ENCODE measurements around the gene PRKCB.
"Not testable (repeated sequence)": the region's sequence is repeated elsewhere in the genome, so short reads cannot be mapped to it uniquely, and the experiment has no call there.

The PRKCB gene

DNA sequence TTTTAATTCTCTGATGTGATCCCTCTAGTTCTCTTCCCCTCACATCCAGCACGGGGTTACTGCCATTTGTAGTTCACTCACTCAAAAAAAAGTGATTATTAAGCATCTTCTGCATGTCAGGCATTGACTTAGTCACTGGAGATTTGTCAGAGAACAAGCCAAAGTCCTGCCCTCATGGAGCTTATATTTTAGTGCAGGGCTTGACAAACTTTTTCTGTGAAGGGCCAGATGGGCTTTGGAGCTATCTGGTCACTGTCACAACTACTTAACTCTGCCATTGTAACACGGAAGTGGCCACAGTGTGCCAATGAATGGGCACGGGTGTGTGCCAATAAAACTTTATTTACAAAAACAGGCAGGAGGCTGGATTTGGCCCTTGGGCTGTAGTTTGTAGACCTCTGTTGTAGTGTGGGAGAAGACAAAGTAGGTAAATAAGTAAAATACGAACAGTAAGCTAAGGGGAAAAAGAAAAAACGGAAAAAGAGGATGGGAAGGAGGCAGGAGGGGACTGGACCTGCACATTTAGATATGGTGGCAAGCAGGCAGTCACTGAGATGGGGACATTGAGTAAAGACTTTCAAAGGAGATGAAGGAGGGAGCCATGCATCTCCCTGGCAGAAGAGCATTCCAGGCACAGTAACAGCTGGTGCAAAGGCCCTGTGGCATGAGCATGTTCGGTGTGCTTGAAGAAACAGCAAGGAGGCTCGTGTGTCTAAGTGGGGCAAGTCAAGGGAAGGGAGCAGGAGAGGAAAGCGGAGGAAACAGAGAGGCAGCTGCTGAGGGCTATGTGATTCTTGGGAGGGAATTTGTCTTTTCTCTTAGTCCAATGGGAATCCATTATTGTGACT is 217.5 kb downstream of the PRKCB start:
- DNase-seq, result no peak

DNA sequence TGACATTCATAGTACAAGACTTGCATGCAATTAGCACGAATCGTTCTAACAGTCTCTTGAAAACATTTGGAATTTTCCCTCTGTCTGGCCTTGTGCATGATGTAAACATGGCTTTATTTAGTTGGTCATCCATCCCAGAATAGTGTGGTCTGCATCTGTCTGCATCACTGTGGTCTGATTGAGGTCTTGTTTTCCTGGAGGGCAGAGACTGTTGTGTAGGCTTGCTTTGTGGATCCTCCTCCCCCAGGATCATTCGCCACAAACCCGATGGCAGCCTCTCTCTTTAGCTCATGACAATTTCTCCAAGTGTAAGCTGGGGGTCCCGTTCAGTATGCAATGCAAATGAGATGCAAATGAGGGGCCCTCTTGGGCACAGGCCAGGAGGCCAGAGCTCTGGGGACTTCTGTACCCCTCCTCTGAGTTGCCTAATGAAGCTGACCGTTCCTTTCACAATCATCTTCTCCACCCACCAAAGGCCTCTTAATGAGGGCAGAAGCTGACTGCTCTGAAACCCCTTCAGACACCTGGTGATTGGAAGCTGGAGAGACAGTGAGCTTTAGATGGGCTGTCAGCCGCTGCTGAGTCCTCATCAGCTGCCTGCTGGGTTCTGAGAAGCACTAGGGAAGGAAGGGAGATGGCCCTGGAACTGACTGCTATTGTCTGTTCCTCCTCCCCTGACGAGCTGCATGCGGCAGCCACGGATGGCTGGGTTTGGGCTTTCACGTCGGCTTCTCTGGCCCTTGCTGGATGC is 219.1 kb downstream of the PRKCB start:
- no peak for DNase-seq

DNA sequence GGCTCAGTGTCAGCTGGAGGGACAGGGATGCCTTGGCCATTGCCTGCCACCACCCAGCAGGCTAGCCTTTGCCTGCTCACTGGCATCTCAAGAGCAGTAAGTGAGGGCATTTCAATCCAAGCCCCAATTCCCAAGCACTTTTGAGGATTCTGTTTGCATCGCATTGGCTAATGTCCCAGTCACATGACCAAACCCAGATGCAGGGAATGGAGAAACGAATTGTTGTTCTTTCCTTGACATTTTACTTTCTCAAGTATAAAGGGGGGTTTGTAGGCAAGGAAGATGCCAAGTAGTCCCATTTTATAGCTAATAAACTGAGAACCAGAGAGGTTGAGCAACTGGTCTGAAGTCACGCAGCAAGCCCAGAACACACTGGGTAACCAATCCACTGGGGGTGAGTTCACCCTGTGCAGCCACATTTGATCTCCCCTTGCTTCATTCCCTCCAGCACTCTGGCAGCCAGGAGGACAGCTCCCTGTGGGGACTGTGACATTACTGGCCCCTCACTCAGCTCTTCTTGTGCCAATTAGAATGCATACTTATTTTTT is 226.6 kb downstream of the PRKCB start:
- no peak for DNase-seq

DNA sequence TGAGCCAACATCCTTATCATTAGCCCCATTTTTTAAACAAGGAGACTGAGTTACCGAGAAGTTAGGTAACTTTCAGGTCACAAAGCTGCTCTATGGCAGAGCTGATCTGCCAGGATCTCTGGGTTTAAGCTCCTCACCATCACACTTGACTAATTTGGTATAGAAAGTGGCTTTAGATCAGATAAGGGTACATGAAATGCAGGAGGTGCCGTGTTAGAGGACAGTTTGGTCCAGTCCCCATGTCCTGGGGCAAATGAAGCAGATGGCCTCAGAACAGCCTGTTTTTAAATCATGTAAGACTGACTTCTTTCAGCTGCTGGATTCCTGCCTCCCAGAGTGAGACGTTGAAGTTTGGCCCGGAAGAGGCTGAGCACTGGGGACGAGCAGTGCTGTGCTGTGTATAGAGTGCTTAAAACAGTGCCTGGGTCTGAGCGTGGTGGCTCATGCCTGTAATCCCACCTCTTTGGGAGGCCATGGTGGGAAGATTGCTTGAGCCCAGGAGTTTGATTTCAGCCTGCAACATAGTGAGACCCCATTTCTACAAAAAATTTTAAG is 233.3 kb downstream of the PRKCB start:
- DNase-seq, result no peak

DNA sequence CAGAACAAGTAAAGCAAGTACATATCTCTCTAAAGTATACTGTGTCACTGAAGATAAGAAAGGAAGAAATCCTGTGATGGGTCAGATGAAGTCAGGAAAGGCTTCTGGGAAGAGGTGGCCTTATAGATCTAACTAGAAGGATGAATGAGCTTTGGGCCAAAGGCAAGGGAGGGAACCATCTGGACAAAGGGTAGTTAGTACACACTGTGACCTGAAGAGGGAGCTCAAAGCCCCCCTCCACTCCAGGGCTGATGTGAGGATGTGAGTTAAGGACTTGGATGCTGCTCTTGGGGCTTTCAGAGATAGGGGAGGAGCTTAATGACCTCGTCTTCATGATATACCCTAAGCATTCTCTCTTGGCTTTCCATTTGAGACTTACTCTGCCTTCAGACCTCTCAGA is 235.1 kb downstream of the PRKCB start:
- DNase-seq, result peak; percentile 29

DNA sequence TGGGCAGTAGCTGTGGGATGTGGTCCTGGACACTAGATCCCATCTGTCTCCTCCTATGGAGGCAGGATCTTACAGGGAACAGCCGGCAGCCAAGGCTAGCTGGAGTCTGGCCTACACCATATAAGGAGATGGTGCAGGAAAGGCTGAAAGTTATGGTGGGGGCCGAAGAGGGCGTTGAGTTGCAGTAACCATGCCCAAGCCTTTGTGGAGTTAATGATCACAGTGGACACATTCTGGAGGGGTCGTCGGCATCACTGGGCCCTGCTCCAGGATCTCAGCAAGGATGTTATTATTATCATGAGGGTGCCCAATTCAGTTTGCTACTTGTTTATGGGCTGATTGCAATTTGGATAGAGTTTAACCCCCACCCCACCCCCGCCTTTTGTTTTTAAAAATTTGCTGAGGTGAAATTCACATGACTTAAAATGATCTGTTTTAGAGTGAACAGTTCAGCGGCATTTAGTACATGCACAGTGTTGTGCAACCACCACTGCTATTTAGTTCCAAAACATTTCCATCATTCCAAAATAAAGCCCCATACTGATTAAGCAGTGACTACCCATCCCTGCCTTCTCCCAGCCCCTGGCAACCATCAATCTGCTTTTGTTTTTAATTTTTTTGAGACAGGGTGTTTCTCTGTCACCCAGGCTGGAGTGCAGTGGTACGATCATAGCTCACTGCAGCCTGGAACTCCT is 236.0 kb downstream of the PRKCB start:
- DNase-seq, result no peak

DNA sequence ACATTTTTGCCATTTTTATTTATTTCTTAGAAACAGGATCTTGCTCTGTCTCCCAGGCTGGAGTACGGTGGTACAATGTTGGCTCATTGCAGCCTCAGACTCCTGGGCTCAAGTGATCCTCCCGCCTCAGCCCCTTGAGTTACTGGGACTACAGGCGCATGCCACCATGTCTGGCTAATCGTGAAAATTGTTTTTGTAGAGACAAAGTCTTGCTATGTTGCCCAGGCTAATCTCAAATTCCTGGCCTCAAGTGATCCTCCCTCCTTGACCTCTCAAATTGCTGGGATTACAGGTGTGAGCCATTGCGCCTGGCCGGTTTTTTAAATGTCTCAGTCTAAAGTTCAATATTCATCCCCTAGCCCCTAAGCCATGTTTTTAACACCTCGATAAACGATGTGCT is 237.5 kb downstream of the PRKCB start:
- DNase-seq, result no peak

DNA sequence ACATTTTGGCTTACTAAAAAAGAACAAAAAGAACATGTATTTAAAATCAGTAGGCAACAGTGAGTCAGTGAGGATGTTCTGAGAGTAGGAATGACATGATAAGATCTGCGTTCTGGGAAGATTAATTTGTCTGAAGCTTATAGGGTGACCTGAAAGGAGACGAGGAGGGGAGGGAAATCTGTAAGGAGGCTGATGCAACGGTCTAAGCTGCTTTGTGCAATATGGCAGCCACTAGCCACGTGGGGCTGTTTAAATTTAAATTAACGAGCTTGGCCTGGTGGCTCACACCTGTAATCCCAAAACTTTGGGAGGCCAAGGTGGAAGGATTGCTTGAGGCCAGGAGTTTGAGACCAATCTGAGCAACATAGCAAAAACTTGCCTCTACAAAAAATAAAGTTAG is 238.8 kb downstream of the PRKCB start:
- DNase-seq, result no peak

DNA sequence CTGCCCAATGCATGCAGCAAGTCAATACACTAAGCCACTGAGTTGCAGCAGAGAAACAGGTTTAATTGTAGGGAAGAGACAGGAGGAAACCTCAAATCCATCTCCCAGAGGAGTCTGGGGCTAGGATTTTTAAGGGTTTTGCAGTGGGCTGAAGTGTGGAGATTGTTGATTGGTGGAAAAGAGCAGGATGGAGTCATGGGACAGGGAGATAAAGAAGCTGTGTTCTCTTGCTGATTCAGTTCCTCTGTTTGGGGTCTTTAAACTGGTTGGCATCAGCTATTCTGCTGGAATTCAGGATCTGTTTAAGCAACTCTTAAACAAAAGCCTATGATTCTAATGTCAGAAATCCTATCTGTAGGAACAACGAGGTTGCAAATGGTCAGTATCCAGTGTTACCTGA is 239.5 kb downstream of the PRKCB start:
- no peak for DNase-seq

DNA sequence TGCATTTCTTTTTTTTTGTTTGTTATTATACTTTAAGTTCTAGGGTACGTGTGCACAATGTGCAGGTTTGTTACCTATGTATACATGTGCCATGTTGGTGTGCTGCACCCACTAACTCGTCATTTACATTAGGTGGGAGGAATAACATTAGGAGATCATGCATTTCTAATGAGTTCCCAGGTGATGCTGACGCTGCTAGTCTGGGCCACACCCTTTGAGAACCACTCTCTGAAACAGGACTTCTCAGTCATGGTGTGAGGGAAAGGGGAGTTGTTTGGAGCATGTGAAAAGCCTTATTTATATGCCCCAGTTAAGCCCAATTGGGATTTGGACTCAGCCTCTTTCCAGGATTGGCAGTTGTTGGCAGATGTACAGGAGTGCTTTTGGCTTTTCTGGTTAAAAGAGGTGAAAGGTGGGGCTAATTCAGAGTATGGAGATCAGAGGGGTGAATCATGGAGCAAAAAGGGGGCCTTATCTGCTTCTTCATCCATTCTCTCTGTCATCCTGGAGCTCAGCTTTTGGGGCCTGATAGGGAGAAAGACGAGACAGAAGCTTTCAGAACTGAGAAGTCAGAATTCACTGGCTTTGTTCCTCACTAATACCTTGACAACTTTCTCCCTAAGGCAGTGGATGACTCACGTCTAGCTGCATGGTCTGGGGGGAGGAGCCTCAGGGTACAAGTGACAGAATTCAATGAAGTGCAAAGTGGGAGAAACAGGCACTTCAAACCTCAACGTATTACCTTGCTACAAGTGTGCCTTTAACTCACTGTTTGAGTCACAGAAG is 240.3 kb downstream of the PRKCB start:
- DNase-seq, result no peak

DNA sequence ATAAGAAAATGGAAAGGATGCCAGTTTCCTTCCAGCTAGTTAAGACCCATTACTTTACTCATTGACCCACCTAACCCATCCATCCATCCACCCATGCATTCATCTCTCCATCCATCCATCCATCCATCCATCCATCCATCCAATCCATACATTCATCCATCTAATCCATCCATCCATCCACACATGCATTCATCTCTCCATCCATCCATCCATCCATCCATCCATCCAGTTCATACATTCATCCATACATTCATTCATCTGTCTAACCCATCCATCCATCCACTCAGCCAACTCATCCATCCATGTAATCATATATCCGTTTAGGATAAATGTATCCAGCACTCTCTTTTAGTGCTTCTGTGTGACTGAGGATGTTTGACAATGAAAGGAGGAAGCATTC is 241.5 kb downstream of the PRKCB start:
- no peak for DNase-seq

DNA sequence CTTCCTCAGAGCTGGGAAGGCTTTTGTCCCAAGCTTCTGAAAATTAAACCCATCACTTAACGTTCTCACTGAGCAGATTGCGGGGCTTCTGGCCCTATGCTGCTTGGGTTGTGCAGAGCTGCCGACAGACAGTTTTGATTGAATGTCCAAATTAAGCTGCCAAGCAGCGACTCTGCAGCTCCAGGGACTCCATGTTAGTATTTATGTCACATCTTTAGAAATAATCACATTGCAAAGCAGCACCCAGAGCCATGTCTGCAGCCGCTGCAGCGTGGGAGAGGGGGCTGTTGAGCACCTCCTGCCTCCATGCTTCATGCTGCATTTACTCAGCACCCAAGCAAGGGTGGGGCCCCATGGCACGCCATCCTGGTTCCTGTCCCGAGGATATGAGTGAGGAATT is 242.2 kb downstream of the PRKCB start:
- DNase-seq, result no peak

DNA sequence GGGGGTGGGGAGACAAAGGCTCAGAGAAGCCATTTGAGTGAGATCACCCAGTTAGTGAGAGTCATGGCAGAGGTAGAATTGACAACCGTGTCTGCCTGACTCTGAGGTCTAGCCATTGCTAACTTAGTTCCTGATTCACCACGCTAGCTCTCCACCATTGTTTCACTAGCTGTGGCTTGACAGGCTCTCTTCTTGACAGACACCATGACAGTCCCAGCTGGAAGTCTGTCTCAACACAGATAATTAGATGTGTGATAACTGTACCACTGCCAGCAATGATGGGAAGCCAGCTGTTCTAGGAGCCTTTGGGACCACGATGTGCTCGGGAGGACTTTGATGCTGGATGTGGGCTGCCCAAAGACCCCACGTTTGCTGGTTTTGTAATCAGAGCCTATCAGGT is 249.9 kb downstream of the PRKCB start:
- DNase-seq, result no peak

DNA sequence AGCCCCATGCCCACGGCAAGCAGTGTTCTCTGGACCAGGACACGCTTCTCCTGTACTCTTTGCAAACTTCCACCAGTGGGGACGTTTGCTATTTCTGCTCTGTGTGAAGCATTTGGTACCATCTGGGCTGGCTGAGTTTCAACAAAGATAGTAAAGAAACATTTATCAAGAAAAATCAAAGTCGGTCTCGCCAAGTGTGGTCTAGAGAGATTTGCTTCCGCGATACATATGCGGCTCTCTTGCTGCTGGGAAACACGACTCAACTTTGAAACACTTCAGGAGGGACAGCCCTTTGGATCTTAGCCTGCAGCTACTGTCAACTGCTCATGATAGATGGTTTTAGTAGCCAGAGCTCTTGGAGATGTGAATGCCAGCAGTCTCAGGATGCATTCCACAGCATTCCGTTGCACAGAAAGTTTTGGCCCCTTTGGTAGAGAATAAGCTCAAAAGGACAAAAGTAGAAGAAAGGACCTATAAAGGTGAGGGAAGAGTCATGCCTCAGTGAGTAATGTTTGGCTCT is 252.2 kb downstream of the PRKCB start:
- no peak for DNase-seq

DNA sequence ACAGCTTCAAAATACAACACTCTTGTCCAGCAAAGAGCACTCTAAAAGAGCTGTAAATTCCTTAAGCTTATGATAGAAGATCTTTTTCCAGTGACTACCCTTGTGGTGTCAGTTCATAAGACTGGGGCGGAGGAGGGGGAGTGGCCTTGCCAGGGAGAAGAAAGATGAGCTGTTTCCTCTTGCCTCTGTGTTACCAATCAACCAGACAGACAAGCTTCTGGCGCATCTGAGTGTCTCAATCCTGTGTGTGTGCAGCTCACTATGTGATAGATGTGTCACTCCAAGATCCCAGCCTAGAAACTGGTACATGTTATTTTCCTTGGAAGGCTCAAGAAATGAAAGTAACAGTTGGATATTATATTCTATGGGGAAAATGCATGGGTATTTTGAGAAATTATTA is 253.0 kb downstream of the PRKCB start:
- no peak for DNase-seq

DNA sequence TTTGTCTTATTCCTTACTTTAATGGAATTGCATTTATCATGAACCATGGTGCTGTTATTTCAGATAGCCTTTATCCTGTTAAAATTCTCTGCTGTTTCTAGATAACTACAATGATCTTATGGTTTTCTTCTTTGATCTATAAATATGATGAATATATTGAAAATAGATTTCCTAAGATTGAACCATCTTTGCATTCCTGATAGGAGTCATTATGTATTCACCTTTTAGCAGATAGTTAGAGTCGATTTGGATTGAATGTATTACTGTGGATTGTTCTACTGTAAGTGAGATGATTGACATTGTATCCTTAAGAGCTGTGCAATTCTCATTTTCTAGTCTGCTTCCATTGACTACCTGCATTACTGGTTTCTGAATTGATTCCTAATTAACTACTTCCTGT is 255.3 kb downstream of the PRKCB start:
- no peak for DNase-seq

DNA sequence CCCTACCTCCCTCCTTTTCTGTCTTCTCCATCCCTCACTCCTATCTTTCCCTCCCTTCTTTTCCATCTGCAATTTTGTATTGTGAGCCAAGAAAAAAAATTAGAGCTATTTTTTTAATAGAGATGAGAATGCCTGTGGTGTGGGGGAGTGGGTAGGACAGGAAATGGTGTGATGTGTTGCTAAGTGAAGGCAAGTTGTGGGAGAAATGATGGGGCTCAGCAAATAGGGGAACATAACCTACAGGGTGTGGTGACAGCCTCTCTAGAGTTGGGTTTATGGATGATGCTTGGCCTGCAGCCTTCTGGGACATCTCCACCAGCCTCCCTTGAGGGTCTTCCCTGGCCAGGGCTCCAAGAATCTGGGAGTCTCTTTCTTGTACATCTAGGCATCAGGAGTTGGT is 257.3 kb downstream of the PRKCB start:
- no peak for DNase-seq

DNA sequence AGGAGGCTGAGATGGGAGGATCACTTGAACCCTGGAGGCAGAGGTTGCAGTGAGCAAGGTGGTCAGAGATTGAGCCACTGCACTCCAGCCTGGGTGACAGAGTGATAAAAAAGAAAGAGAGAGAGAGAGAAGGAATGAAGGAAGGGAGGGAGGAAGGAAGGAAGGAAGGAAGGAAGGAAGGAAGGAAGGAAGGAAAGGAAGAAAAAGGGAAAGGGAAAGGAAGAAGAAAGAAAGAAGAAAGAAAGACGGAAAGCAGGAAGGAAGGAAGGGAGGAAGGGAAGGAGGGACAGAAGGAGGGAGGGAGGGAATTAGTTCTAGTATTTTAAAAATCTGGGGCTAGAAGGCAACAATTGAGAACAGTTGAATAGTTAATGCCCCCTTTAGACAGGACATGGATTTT is 258.9 kb downstream of the PRKCB start:
- DNase-seq, result no peak

DNA sequence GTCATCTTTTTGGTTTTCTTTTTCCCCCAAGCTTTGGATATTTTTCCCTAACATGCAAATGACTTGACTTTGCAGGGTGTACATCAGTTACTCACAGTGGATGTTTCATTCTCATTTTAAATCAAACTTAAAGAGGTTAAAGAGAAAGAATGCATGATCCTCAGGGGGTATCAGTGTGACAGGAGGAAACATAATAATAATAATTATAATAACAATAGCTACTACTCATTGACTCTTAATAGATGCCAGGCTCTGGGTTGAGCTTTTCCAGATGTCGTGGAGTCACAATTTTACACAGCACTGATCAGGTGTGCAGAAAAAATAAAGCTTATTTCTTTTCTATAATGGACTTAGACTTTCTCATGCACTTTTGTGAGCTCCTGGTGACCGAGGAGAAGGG is 263.1 kb downstream of the PRKCB start:
- DNase-seq, result no peak

DNA sequence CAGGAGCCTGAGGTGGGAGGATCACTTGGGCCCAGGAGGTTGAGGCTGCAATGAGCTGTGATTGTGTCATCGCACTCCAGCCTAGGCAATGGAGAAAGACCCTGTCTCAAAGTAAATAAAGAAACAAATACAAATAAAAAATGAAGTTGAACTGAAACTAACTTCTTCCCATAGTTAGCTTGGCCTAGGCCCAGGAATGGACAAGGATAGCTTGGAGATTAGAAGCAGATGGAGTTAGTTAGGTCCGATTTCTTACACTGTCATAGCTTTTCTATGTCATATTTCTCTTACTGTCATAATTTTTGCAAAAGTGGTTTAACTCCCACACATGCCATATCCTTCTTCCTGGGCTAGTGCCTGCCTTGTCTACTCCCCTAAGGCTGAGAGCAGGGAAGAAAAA is 265.6 kb downstream of the PRKCB start:
- DNase-seq, result no peak

DNA sequence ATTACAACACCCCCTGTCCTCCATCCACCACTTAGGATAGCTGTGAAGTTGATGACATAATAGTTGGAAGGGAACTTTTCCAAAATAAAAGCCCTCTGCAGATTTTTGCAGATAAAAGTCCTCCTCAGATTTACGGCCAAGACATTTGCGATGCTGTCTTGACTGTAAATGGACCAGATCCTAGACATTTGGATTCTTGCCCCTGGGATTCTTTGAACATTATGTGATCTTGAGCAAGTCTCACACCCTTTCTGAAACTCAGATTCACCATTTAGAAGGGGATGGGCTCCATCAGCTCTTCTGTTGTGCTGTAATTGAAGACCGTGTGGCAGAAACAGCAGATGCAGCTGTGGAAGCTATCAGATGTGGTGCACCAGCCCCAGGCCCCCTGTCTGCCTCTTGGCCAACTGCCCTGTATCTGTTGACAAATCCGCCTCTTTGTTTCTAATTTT is 266.5 kb downstream of the PRKCB start:
- DNase-seq, result no peak

DNA sequence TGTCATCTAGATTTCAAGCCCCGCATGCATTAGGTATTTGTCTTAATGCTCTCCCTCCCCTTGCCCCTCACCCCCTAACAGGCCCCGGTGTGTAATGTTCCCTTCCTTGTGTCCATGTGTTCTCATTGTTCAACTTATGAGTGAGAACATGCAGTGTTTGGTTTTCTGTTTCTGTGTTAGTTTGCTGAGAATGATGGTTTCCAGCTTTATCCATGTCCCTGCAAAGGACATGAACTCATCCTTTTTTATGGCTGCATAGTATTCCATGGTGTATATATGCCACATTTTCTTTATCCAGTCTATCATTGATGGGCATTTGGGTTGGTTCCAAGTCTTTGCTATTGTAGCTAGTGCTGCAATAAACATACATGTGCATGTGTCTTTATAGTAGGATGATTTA is 269.7 kb downstream of the PRKCB start:
- not testable (repeated sequence) for DNase-seq
